Kidney epithelial cell (primary cell): Measurements from ENCODE around the gene CYRIA. TPM values are rescaled to one million over a fixed set of nuclear protein-coding genes. Genes with fewer than 3 reads are reported as not detected.

Source experiments
- DNase-seq: peaks from one replicate; pipeline ENCODE4 v3.0.0-alpha.2; 2010; ENCODE audit warnings: low read depth
- H3K27me3 ChIP-seq: 2 replicates; pipeline ENCODE4 v1.6.0; 2011; ENCODE audit warnings: low read length; ENCODE audit not compliant: control insufficient read depth, insufficient read depth
- H3K36me3 ChIP-seq: 2 replicates; pipeline ENCODE4 v1.5.1; 2011; ENCODE audit warnings: low read length; ENCODE audit not compliant: control insufficient read depth, insufficient read depth
- H3K4me3 ChIP-seq: 2 replicates; pipeline ENCODE4 v1.5.1; 2011; ENCODE audit warnings: low read depth, mild to moderate bottlenecking, control low read depth, low read length
- CTCF ChIP-seq: IDR thresholded peaks from 2 replicates; pipeline ENCODE4 v1.5.1; 2011; ENCODE audit warnings: mild to moderate bottlenecking, moderate library complexity, low read length, control low read depth, inconsistent platforms; ENCODE audit not compliant: insufficient read depth, poor library complexity, severe bottlenecking
- total RNA-seq: library from RNA; depleted of rRNA; stranded (reverse); fragments of >200 nt; gene quantifications from 2 replicates; pipeline ENCODE4 v1.2.3, GENCODE V29; 2015

Gene CYRIA
- total RNA-seq, 1 donor from 2014 or later: 3.0 TPM

DNA sequence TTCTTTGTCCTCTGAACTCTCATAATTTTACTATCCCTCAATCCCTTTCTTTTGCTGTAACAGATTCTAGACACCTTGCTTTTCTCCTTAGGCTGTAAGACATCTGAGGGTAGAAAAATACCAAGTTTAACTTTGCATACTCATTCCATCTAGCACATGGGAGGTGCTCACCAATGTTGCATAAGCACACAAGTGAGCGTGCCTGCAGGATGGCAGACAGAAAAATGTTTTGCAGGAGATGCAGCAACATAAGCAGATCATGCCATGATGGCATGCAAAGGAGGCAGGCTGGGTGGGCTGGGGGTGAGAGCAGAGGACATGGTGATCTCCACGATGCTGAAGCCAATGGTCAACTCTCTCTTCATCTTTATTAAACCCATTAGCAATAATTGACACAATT is 24.1 kb downstream of the CYRIA start:
- no peak for TF ChIP-seq CTCF
- Histone ChIP-seq H3K36me3 (no peaks in the 10 kb centered on the region), H3K27me3 (no peaks in the 10 kb centered on the region), H3K4me3 (no peak overlapping the region)
- no peak for DNase-seq

GRCh38 chr2:16640867-16641266 is 24.8 kb downstream of the CYRIA start:
- TF ChIP-seq CTCF: no peak
- Histone ChIP-seq H3K27me3 (no peaks in the 10 kb centered on the region), H3K36me3 (no peaks in the 10 kb centered on the region), H3K4me3 (no peak overlapping the region)
- no peak for DNase-seq

GRCh38 chr2:16640001-16640700 is 25.5 kb downstream of the CYRIA start:
- Histone ChIP-seq H3K27me3 (no peaks in the 10 kb centered on the region), H3K36me3 (no peaks in the 10 kb centered on the region), H3K4me3 (no peak overlapping the region)
- TF ChIP-seq CTCF: no peak
- DNase-seq: no peak

- DNase-seq: no peak
- no peaks in the 10 kb centered on the region for H3K36me3 ChIP-seq
- no peak for TF ChIP-seq CTCF
- no peaks in the 10 kb centered on the region for H3K27me3 ChIP-seq
- no peak overlapping the region for H3K4me3 ChIP-seq
These were observed 26.2 kb downstream of the CYRIA start for GRCh38 chr2:16639431-16639830.

DNA sequence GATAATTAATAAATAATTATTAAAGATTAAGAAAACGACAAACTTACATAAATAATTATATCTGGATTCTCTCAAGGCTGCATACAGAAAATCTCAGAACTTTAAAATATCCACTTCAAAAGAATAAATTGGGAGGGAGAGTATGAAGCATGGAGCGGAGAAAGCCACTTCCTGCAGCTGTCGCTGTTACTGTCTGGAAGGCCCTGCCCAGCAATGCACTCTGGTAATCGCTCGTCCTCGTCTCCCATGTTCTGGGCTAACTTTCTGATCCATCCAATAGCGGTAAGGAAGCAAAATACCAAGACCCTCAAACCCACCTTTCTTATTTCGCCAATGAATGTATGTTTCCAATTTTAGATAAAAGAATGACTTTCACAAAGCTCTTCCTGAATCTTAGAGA is 26.7 kb downstream of the CYRIA start:
- no peak for DNase-seq
- Histone ChIP-seq H3K4me3 (no peak overlapping the region), H3K36me3 (no peaks in the 10 kb centered on the region), H3K27me3 (no peaks in the 10 kb centered on the region)
- no peak for TF ChIP-seq CTCF

GRCh38 chr2:16637304-16637703 is 28.3 kb downstream of the CYRIA start:
- Histone ChIP-seq H3K36me3 (no peaks in the 10 kb centered on the region), H3K4me3 (no peak overlapping the region), H3K27me3 (no peaks in the 10 kb centered on the region)
- TF ChIP-seq CTCF: no peak
- no peak for DNase-seq
